ENCODE results near the gene SLAMF1. TPM values are rescaled to one million over a fixed set of nuclear protein-coding genes. Genes with fewer than 3 reads are reported as not detected.

SLAMF1 gene
- total and polyA plus RNA-seq, 2 of the 13 experiments (the other 11 are each of a cell fraction or from before 2014, with no cell fraction given), result not detected

DNA sequence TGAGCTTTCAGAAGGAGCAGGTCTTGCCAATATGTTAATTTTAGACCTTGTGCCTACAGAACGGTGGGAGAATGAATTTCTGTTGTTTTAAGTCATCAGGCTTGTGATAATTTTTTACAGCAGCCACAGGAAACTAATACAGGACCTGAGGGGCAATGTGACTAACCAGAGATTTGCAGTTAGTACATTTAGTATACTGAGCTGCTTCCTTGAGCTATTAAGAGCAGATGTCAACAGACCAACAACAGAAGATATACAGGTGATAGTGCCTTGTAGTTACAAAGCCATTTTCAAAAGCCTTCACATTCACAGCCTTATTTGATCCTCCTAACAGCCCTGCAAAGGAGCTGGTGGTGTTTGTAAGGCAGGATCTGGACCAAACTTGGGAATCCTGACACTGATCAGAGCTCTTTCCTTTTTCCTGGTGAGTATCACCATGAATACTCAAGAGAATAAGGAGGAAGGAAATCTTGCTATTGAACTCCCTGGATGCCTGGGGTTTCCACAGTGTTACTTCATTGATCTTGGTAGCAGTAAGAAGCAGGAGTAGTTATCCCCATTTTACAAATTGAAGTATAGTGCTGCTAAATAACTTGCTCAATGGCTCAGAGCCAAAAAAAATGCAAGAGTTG lies 4.7 kb upstream of the SLAMF1 start (continued):
- TF ChIP-seq, protein P1, sequence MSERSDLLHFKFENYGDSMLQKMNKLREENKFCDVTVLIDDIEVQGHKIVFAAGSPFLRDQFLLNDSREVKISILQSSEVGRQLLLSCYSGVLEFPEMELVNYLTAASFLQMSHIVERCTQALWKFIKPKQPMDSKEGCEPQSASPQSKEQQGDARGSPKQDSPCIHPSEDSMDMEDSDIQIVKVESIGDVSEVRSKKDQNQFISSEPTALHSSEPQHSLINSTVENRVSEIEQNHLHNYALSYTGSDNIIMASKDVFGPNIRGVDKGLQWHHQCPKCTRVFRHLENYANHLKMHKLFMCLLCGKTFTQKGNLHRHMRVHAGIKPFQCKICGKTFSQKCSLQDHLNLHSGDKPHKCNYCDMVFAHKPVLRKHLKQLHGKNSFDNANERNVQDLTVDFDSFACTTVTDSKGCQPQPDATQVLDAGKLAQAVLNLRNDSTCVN (CRISPR knock-in tag; IDR thresholded peaks at IDR 0.05; ENCODE audit: borderline replicate concordance), result no peak
- TF ChIP-seq, protein P2, sequence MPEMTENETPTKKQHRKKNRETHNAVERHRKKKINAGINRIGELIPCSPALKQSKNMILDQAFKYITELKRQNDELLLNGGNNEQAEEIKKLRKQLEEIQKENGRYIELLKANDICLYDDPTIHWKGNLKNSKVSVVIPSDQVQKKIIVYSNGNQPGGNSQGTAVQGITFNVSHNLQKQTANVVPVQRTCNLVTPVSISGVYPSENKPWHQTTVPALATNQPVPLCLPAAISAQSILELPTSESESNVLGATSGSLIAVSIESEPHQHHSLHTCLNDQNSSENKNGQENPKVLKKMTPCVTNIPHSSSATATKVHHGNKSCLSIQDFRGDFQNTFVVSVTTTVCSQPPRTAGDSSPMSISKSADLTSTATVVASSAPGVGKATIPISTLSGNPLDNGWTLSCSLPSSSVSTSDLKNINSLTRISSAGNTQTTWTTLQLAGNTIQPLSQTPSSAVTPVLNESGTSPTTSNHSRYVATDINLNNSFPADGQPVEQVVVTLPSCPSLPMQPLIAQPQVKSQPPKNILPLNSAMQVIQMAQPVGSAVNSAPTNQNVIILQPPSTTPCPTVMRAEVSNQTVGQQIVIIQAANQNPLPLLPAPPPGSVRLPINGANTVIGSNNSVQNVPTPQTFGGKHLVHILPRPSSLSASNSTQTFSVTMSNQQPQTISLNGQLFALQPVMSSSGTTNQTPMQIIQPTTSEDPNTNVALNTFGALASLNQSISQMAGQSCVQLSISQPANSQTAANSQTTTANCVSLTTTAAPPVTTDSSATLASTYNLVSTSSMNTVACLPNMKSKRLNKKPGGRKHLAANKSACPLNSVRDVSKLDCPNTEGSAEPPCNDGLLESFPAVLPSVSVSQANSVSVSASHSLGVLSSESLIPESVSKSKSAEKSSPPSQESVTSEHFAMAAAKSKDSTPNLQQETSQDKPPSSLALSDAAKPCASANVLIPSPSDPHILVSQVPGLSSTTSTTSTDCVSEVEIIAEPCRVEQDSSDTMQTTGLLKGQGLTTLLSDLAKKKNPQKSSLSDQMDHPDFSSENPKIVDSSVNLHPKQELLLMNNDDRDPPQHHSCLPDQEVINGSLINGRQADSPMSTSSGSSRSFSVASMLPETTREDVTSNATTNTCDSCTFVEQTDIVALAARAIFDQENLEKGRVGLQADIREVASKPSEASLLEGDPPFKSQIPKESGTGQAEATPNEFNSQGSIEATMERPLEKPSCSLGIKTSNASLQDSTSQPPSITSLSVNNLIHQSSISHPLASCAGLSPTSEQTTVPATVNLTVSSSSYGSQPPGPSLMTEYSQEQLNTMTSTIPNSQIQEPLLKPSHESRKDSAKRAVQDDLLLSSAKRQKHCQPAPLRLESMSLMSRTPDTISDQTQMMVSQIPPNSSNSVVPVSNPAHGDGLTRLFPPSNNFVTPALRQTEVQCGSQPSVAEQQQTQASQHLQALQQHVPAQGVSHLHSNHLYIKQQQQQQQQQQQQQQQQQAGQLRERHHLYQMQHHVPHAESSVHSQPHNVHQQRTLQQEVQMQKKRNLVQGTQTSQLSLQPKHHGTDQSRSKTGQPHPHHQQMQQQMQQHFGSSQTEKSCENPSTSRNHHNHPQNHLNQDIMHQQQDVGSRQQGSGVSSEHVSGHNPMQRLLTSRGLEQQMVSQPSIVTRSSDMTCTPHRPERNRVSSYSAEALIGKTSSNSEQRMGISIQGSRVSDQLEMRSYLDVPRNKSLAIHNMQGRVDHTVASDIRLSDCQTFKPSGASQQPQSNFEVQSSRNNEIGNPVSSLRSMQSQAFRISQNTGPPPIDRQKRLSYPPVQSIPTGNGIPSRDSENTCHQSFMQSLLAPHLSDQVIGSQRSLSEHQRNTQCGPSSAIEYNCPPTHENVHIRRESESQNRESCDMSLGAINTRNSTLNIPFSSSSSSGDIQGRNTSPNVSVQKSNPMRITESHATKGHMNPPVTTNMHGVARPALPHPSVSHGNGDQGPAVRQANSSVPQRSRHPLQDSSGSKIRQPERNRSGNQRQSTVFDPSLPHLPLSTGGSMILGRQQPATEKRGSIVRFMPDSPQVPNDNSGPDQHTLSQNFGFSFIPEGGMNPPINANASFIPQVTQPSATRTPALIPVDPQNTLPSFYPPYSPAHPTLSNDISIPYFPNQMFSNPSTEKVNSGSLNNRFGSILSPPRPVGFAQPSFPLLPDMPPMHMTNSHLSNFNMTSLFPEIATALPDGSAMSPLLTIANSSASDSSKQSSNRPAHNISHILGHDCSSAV (CRISPR knock-in tag; IDR thresholded peaks at IDR 0.05; ENCODE audit: borderline replicate concordance), result no peak
- no peak for TF ChIP-seq TGIF2 (CRISPR knock-in tag; IDR thresholded peaks at IDR 0.05)
- TF ChIP-seq HDAC6 (IDR thresholded peaks at IDR 0.05; ENCODE audit: low read depth, low read length), result no peak
- no peak for TF ChIP-seq PHF20 (CRISPR knock-in tag; IDR thresholded peaks at IDR 0.05)
- no peak for TF ChIP-seq ZNF737 (CRISPR knock-in tag; IDR thresholded peaks at IDR 0.05; ENCODE audit: borderline replicate concordance)
- no peak for TF ChIP-seq GPN1 (CRISPR knock-in tag; IDR thresholded peaks at IDR 0.05; ENCODE audit: borderline replicate concordance)
